Mammary epithelial cell (primary cell): ENCODE measurements around the gene CALCR.
"Not testable (repeated sequence)": the region's sequence is repeated elsewhere in the genome, so short reads cannot be mapped to it uniquely, and the experiment has no call there.

Experiments used
- CTCF ChIP-seq, 2 donors: IDR thresholded peaks in 1 of 2; conservative IDR thresholded peaks in 1 of 2; 2 replicates each; pipeline ENCODE4 v1.5.1; 2011 to 2012; ENCODE audit warnings: inconsistent platforms in 2 of 2, low read length in 2 of 2, mild to moderate bottlenecking in 2 of 2, control low read depth in 1 of 2, low read depth in 1 of 2; ENCODE audit not compliant: insufficient read depth in 1 of 2; ENCODE audit errors: extremely low read depth in 1 of 2
- EZH2 ChIP-seq: IDR thresholded peaks from 2 replicates; pipeline ENCODE4 v1.6.1; 2012; ENCODE audit warnings: low read length, inconsistent platforms, borderline replicate concordance

DNA sequence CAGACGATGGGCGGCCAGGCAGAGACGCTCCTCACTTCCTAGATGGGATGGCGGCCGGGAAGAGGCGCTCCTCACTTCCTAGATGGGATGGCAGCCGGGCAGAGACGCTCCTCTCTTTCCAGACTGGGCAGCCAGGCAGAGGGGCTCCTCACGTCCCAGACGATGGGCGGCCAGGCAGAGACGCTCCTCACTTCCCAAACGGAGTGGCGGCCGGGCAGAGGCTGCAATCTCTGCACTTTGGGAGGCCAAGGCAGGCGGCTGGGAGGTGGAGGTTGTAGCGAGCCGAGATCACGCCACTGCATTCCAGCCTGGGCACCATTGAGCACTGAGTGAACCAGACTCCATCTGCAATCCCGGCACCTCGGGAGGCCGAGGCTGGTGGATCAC, 11.9 kb upstream of the CALCR start:
- not testable (repeated sequence) for TF ChIP-seq CTCF (conservative IDR thresholded peaks at IDR 0.05 in 1 of 2, IDR thresholded peaks at IDR 0.05 in 1 of 2; ENCODE audit: extremely low read depth in 1 of 2, insufficient read depth in 1 of 2, low read depth in 1 of 2, low read length in 2 of 2); EZH2
